T-helper 2 cell treated with Interferon-gamma antibody and Interleukin-4, amounts not matched to agents 100 ng/mL and 5 ng/mL, for 36 hours (primary cell): ENCODE results near the gene LY86. TPM values are rescaled to one million over a fixed set of nuclear protein-coding genes. Genes with fewer than 3 reads are reported as not detected.
"Not testable (repeated sequence)": the region's sequence is repeated elsewhere in the genome, so short reads cannot be mapped to it uniquely, and the experiment has no call there.

Source experiments
- intact Hi-C: fragments of 100-400 bp; cut with micrococcal nuclease; formaldehyde crosslinking; loops from one replicate; pipeline ENCODE4 v1.15.1; 2023
- total RNA-seq: library from RNA; stranded (reverse); gene quantifications from 2 replicates; pipeline ENCODE4 v1.2.3, GENCODE V29; 2022

LY86 gene
- total RNA-seq, 1 donor from 2014 or later: 4.6 TPM

DNA sequence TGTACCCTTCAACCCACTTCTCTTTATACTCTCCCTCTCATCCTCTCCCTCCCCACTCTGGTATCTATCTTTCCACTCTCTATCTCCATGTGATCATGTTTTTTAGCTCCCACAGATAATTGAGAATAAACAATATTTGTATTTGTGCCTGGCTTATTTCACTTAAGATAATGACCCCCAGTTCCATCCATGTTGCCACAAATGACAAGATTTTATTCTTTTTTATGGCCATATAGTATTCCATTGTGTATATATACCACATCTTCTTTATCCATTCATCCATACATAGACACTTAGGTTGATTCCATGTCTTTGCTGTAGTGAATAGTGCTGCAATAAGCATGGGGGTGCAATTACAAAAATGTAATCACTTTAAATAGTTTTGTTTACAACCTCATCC lies 62.3 kb downstream of the LY86 start:
- intact Hi-C loops: loop anchor here (10.0 kb wide), 1 partner anchor 454 kb away; the partner anchor contains the start of gene RREB1

DNA sequence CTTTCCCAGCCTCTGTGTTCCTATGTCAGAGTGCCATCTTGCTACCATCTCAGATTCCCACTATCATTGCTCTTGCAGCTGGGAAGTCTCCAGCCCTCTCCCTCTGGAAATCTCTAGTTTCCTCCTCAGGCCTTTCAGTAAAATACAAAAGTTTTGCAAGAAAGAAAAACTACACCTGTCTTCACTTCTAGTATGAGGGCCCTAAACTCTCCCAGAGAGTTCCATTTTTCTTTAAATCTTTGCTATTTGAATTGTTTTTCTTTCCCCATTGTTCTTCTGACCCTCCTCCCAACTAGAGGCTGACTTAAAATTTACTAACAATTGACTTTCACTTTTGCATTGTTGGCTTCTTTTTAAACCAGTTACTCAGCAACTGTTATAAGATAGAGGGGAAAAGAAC lies 62.8 kb downstream of the LY86 start:
- intact Hi-C loops: loop anchor here (10.0 kb wide), 1 partner anchor 453 kb away; the partner anchor contains the start of gene RREB1

DNA sequence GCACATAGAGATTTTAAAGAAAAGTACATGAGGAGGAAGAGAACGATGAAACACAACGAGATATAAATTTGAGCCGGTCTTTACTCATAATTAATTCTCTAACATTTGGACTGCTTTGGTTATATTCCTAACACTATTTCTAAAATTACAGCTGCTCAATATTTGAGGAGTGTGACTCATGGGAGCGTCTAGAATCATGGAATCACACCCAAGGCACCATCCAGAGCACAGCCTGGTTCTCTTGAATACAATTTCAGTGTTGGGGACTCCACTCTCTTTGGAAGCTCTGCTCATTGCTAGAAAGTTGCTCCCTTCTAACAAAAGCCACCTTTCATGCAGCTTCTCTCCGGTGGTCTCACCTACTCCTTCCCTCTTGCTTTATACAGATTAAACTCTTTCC lies 64.4 kb downstream of the LY86 start:
- intact Hi-C loops: loop anchor here (10.0 kb wide), 1 partner anchor 452 kb away; the partner anchor contains the start of gene RREB1

DNA sequence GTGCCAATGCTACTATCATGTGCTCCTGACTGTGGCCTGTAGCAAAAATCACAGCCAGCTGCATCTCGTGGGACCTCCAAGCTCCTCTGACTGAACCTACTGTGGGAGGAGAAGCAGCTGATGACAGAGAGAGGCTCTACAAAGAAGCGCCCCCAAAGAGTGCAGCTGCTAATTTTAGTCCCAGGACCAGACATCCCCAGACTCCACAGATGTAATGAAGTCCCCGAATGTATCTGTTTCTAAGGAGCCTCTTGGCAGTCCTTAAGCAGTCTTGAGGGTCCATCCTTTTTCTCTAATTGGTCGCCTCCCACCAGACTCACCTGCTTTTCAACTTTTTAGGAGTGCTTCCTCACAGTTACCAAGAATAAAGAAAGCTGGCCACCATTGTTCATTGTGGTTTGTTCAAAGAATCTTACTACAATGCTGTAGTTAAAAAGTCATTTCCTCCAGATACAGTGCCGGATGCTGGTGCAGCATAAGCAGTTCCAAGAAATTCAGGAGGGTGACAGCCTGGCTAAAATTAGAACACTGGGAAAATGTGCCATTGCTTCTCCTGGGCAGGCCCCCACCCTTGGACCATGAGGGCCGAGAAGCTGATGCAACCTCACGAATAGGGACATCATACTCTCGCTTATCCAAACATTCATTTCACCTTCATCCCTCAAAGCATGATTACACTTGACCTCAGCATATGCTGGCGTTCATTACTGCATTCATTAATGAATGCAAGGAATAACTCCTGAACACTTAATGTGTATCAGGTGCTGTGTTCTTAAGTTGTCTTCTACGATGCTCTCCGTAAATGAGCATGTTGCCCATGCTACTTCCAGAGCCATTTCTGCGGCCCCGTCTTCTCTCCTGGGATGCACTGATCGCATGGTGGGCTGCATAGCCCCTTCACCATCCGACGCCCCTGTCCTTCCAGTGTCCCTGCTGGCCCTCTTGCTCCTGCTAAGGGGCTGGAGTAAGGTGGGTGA lies 66.4 kb downstream of the LY86 start:
- intact Hi-C loops: loop anchor here (1.0 to 10.0 kb wide), 5 partner anchors 41 to 657 kb away; partner anchors contain the start of genes LY86, RREB1 and SSR1

DNA sequence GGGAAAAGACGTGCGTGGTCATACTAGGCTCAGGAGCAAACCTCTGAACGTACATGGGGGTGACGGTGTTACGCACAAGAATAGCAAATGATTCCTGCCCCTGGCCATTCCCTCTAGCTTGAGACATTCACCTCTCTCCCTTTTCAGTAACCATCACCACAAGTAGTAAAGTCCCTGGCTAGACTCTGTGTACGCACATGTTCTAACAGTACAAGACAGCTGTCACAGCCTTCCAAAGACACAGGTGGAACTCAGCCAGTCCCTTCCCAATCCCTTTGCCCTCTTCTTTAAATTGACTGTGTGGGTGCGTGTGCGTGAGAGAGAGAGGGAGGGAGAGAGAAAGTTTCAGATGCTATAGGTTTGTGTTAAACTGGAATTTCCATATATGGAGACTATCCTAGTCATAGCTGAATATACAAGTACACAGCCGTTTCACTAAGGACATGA lies 67.3 kb downstream of the LY86 start:
- intact Hi-C loops: loop anchor here (1.0 to 10.0 kb wide), 5 partner anchors 42 to 656 kb away; partner anchors contain the start of genes LY86, RREB1 and SSR1

DNA sequence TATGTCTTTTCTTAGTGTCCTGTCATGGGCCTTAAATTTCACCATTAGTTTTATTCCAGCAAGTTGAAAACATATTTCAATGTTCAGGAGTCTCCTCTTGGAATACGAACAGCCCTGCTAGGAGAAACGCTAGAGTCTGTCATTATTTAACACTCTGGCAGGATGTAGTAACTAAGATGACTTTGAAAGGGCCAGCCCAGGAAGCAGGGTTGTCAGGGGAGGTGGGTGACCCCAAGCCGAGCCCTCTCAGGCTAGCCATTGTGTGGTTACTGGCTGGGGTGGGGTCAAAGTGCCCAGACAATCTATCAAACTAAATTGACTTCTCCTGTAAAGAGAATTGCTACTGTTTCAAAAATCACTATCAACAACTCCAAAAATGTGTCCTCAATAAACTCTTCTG lies 67.8 kb downstream of the LY86 start:
- intact Hi-C loops: loop anchor here (5.0 to 10.0 kb wide), 3 partner anchors 99 to 656 kb away; partner anchors contain the start of genes RREB1 and SSR1

DNA sequence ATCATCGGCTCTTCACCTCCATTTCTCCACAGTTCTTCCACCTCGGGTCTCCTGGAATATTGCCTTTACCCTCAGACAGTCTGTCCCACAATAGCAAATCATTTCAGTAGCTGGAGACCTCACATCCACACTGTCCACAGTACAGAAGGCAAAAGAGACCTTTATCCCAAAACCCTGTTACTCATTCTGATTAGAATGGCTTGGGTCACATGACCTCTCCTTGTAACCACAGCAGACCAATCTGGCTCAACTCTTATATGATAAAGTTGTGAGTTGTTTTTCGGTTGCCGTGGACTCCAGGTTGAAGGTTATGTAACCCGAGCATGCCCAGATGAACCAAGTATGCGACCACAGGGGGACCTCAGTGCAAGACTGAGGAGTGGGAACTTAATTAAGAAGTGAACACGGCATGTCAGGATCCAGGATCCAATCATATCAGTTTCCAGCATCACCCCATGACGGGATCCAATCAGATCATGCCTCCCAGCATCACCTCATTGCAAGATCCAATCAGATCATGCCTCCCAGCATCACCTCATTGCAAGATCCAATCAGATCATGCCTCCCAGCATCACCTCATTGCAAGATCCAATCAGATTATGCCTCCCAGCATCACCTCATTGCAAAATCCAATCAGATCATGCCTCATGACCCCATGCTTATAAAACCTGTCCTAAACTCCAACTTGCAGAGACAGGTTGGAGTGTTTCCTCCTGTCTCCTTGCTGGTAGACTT lies 68.7 kb downstream of the LY86 start:
- intact Hi-C loops: loop anchor here (5.0 to 10.0 kb wide), 3 partner anchors 100 to 655 kb away; partner anchors contain the start of genes RREB1 and SSR1

DNA sequence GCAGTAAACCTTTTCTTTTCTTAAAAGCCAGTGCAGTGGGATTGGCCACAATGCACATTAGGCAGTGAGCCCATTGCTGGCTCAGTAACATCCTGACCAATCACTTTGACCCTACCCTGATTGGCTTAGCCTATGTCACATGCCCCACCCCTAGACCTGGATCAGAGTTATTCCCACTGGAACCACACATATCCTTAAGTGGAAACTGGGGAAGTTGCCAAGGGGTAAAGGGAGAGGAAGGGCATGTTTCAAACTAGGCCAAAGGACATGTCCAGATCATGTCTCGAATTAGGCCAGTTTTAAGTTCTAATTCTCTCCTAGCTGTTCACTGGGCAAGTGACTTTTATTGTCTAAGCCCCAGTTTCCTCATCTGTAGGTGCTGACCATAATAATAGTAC lies 69.3 kb downstream of the LY86 start:
- intact Hi-C loops: loop anchor here (5.0 to 10.0 kb wide), 3 partner anchors 101 to 654 kb away; partner anchors contain the start of genes RREB1 and SSR1

DNA sequence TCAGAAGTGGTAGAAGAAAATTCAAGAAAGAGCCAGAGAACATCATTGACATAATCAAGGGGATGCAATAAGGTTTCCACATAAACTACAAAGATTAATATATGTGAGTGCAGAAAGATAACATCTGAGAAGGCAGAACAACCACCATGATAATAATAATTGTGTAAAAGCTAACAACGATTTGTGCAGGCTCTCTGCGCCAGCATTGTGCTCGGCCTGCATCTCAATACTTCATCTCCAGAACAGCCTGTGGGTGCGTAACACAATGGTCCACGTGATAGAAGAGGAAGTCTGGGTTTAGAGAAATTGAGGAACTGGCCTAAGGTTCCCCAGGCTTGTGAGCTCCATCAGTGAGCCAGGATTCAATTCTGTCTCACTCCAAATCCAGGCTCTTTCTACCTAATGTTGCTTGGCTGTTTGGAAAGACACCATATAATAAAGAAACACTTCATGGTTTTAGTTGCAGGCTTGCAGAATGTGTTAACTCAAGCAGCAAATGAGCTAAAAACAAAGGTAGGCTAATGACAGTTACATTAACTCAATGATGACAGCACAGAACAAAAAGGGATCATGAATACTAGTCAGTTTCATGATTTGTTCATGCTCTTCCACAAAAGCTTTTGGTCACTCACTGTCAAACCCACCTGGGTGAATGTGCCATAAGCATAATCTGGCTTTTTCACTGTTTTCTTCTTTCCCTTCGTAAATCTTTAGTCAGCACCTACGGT lies 71.2 kb downstream of the LY86 start:
- intact Hi-C loops: loop anchor here (1.0 to 10.0 kb wide), 4 partner anchors 45 to 653 kb away; partner anchors contain the start of genes RREB1 and SSR1

DNA sequence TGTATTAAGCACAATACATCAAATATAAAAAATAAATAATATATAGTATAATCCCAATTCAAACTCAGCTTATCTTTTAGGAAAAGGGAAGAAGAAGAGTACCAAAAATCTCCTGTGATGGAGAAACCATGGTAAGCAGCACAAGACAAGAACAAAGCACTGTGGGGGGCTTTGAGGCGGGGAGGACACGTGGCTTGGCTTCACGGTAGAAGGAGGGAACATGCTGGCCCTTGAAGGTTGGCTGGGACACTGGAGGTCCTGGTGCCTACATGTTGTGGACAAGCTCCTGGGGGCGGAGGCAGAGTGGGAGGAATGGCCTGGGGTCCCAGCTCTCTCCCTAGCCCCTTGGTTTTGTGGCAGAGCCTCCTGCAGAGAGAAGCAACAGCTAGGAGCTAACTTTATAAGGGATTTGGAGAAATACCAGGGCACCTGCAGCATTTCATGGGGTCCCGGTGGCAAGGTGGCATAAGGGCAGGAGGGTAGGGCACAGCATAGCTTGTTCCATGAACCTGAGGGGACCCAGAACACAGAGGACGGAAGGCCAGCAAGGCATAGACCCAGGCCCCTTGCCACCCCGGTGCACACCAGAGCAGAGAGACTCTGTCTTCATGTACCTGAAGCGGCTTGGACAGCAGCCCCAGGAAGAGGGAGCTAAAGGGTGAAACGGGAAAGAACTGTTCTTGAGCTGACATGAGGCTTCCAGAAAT lies 72.0 kb downstream of the LY86 start:
- intact Hi-C loops: no loop called here

DNA sequence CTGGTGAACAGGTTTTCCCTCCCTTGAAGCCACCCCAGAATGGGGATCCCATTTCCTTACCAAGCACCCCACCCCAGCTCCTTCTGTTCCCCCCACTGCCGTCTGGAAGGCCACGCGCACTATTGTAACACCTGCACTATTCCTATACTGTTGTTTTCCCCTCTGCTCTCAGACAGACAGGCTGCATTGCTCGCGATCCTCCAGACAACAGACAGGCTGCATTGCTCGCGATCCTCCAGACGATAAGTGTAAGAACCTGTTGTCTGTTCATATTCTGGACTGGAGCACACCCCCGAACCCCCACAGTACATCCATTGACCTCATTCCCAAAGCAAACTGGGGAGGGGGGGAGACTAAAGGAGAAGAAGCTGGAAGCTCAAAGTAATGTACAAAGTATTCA lies 72.7 kb downstream of the LY86 start:
- intact Hi-C loops: no loop called here

DNA sequence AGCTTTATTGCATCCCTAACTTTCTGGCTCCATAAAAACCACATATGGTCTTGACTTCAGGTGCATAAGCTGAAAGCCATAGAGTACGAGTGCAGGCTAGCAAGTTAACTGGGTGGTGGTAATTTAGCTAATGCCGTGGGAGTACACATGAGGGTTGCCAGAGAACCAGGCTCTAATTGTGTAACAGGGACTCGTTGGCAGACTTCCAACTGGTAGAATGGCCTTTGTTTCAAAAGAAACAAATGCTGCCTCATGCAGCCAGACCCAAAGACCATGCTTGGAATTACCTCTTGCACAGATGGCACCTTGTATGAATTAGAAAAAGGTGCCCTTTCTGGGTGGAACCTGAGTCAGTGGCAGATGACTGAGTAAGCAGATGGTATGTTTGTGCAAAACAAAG lies 73.2 kb downstream of the LY86 start:
- intact Hi-C loops: no loop called here

DNA sequence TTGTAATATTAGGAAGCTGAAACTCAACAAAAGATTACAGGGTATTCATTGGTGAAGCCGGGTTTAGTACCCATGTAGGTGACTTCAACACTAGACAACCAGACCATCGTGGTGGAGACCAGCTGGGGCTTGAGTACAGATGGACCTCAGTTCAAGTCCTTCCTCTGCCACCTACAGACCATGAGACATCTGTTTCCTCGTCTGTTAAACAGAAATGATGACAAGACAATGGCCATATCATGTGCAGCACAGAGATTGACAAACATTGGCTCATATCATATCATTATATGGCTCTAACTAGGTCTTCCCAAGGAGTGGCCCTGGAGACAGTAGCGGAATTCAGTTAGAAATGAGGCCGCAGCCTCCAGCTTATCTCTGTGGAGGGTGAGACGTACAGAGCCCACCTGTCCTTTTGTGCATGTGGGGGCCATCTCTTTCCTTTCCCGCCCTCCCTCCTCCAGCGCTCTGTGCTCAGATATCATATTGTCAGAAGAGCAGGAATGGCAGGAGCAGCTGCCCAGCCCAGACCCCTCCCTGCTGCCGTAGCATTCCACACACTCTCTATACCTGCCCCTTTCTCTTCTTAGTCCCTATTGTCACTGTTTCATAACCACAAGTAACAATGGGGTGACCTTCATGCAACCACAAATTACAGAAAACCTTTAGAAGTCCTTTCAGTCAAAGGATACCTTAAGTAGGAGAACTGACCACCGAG lies 75.1 kb downstream of the LY86 start:
- intact Hi-C loops: no loop called here

DNA sequence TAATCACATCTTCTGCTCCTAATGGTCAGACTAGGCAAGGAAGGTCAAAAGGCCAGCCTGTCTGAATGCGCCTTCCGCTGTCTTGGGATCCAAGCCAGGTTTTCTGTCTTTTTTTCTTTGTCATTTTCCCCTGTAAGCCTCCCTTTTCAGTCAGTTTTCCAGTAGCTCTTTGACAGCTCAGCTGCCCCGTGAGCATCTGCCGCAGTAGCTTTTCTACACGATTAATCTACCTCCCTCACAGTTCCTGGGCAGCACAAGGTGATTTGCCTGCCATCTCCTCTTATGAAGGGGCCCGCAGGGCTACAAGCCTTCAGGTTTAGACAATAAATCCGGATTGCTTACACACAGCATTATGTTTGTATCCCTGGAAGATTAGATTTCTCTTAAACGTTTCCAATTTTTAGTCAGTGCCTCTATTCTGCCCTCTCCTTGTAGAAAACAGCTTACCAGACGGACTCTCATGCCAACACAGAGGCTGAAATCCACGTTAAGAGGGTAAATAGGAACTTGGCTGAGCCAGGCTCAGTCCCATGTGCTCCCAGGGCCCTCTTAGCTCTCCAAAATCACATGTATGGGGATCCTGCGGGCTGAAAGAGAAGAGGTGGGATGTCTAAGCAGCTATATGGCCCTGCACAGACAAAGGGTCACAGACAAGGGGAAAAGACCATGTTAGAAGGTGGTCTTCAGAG lies 77.2 kb downstream of the LY86 start:
- intact Hi-C loops: no loop called here

DNA sequence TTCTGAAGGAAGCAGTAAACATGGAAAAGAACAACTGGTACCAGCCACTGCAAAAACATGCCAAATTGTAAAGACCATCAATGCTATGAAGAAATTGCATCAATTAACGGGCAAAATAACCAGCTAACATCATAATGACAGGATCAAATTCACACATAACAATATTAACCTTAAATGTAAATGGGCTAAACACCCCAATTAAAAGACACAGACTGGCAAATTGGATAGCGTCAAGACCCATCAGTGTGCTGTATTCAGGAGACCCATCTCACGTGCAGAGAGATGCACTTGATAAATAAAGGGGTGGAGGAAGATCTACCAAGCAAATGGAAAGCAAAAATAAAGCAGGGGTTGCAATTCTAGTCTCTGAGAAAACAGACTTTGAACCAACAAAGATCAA lies 81.6 kb downstream of the LY86 start:
- intact Hi-C loops: not testable (repeated sequence)

DNA sequence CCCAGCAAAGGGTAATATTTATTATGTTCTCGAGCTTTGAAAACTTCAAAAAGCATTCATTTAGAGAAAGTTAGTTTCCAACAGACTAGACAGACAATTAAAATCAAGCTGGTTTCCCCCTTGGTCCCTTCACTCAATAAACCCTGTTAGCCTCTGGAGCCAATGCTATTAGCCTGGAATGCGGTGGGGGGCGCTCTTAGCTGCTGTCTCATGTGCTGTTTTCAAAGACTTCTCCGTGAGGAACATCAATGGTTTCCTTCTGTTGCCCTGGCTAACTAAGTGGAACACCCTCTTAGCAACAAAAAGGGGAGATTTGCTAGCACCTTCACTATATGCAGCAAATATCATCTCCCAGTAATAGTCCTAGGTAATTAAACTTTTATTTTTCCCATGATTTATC lies 86.4 kb downstream of the LY86 start:
- intact Hi-C loops: loop anchor here (5.0 kb wide), 1 partner anchor 942 kb away; no protein-coding TSS in a partner anchor

DNA sequence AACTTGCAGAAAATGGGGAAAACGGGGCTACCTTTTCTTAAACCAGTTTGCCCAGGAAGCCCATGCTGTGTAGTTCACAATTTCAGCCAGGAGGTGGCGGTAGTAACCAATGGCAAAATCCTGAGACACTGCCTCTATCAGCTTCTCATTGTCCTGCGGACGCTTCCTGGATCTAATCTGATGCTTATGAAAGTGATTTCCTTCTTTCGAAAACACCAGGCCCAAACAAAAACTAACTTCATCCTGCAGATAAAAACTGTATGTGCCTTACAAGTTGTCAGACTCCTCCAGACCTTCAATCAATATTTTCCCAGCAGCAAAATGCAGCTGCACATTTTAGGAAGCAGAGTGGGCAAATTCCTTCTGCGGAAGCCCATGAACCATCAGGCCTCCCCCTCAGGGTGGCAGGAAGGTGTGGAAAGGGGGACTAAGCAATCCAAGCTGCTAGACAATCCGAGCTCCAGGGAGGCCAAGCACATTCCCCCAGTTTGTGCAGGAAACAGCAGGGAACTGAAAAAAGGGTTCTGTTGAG lies 88.5 kb downstream of the LY86 start:
- intact Hi-C loops: loop anchor here (1.0 to 5.0 kb wide), 4 partner anchors 47 to 940 kb away; no protein-coding TSS in a partner anchor

DNA sequence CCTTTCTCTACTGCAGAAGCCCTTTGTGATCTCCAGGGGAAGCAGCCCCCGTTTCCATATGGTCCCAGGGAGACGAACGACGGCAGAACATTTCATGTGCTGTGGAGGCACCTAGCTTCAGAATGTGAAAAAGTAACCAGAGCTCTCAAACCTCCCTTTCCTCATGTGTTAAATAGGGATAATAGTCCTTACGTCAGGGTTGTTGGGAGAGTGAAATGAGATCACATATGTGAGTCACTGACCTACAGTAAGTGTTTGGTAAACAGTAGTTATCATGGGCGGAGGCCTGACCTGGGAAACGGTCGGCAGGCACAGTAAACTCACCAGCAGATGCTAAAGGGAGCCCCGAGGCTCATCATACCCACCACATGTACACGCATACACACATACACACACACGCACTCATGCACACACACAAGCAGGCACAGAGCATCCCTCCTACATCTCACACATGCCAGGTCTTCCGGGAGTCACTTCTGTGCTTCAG lies 89.7 kb downstream of the LY86 start:
- intact Hi-C loops: loop anchor here (5.0 kb wide), 1 partner anchor 939 kb away; no protein-coding TSS in a partner anchor
